MG63 (cell line): Measurements from ENCODE around the gene TLCD3B. TPM values are rescaled to one million over a fixed set of nuclear protein-coding genes. Genes with fewer than 3 reads are reported as not detected.

ENCODE experiments used
- DNase-seq: peaks from one replicate; pipeline ENCODE4 v3.0.0-alpha.2; 2020
- H3K27me3 ChIP-seq: fragments of 250-450 bp; sonication (Bioruptor Pico); 2 replicates; pipeline ENCODE4 v1.5.1; 2020; ENCODE audit warnings: mild to moderate bottlenecking, moderate library complexity
- H3K36me3 ChIP-seq: fragments of 250-450 bp; sonication (Bioruptor Pico); 2 replicates; pipeline ENCODE4 v1.5.1; 2020; ENCODE audit warnings: mild to moderate bottlenecking, moderate library complexity
- H3K4me3 ChIP-seq: fragments of 250-450 bp; sonication (Bioruptor Pico); 2 replicates; pipeline ENCODE4 v1.5.1; 2020; ENCODE audit warnings: mild to moderate bottlenecking, moderate library complexity
- H3K9me3 ChIP-seq: fragments of 250-450 bp; sonication (Bioruptor Pico); 2 replicates; pipeline ENCODE4 v1.5.1; 2020; ENCODE audit warnings: mild to moderate bottlenecking, moderate library complexity
- total RNA-seq: library from RNA; depleted of rRNA; stranded (reverse); fragments of >200 nt; shearing (Covaris generic); gene quantifications from 2 replicates; pipeline ENCODE4 v1.2.3, GENCODE V29; 2014; ENCODE audit warnings: low replicate concordance; rRNA removed

TLCD3B gene
- total RNA-seq, 1 experiment from 2014 or later: 0.20 TPM

GRCh38 chr16:29975811-29976511 lies 55.1 kb downstream of the TLCD3B start:
- H3K4me3 ChIP-seq: peak overlapping the region; percentile 72
- H3K9me3 ChIP-seq: peaks cover 6% of the 10 kb centered on the region
- H3K27me3 ChIP-seq: no peaks in the 10 kb centered on the region
- H3K36me3 ChIP-seq: peaks cover 60% of the 10 kb centered on the region
- no peak for DNase-seq

GRCh38 chr16:29975134-29975538 lies 55.9 kb downstream of the TLCD3B start:
- Histone ChIP-seq H3K27me3 (no peaks in the 10 kb centered on the region), H3K36me3 (peaks cover 51% of the 10 kb centered on the region), H3K4me3 (peak overlapping the region; percentile 72), H3K9me3 (peaks cover 6% of the 10 kb centered on the region)
- DNase-seq: no peak

Other genes with a start within 250 kb of the TLCD3B start
- 74.9 and 134 TPM in 2 replicates for gene KIF22, start 240.5 kb downstream of the TLCD3B start, total RNA-seq
- 331 and 420 TPM in 2 replicates for gene MAZ, start 224.7 kb downstream of the TLCD3B start, total RNA-seq
- gene PRRT2, start 219.1 kb downstream of the TLCD3B start, total RNA-seq: not detected in 2 replicates
- 90.0 and 113 TPM in 2 replicates for gene PAGR1, start 215.1 kb downstream of the TLCD3B start, total RNA-seq
- 77.1 and 147 TPM in 2 replicates for gene MVP, start 210.8 kb downstream of the TLCD3B start, total RNA-seq
- gene CDIPT, start 168.0 kb downstream of the TLCD3B start, total RNA-seq: 64.9 and 78.6 TPM in 2 replicates
- 18.0 and 28.5 TPM in 2 replicates for gene SEZ6L2, start 131.7 kb downstream of the TLCD3B start, total RNA-seq
- 48.3 and 73.0 TPM in 2 replicates for gene ASPHD1, start 130.8 kb downstream of the TLCD3B start, total RNA-seq
- gene KCTD13, start 105.0 kb downstream of the TLCD3B start, total RNA-seq: 5.1 and 7.6 TPM in 2 replicates
- gene TMEM219, start 69.2 kb downstream of the TLCD3B start, total RNA-seq: 96.9 and 121 TPM in 2 replicates
- gene TAOK2, start 57.4 kb downstream of the TLCD3B start, total RNA-seq: 41.3 and 59.4 TPM in 2 replicates
- 6.5 and 25.9 TPM in 2 replicates for gene HIRIP3, start 35.7 kb downstream of the TLCD3B start, total RNA-seq
- gene INO80E, start 35.0 kb downstream of the TLCD3B start, total RNA-seq: 97.4 and 290 TPM in 2 replicates
- gene DOC2A, start 20.2 kb downstream of the TLCD3B start, total RNA-seq: not detected in 2 replicates
- not detected in 2 replicates for gene C16orf92, start 8.1 kb downstream of the TLCD3B start, total RNA-seq
- gene ALDOA, start 34.5 kb upstream of the TLCD3B start, total RNA-seq: 911 and 1,101 TPM in 2 replicates
- gene PPP4C, start 44.7 kb upstream of the TLCD3B start, total RNA-seq: 127 and 193 TPM in 2 replicates
- 0.30 TPM in 1 of 2 replicates, not detected in the other for gene TBX6, start 60.7 kb upstream of the TLCD3B start, total RNA-seq
- 1.5 and 13.1 TPM in 2 replicates for gene YPEL3, start 64.9 kb upstream of the TLCD3B start, total RNA-seq
- gene GDPD3, start 82.3 kb upstream of the TLCD3B start, total RNA-seq: 0.43 TPM in 1 of 2 replicates, not detected in the other
- gene MAPK3, start 91.9 kb upstream of the TLCD3B start, total RNA-seq: 13.3 and 20.0 TPM in 2 replicates
- 1.9 and 3.1 TPM in 2 replicates for gene CORO1A, start 152.3 kb upstream of the TLCD3B start, total RNA-seq
- 64.7 and 122 TPM in 2 replicates for gene BOLA2B, start 162.4 kb upstream of the TLCD3B start, total RNA-seq
- gene SLX1A, start 162.6 kb upstream of the TLCD3B start, total RNA-seq: 30.9 and 54.9 TPM in 2 replicates
- gene SULT1A3, start 168.0 kb upstream of the TLCD3B start, total RNA-seq: 4.8 and 18.5 TPM in 2 replicates
- gene NPIPB13, start 217.2 kb upstream of the TLCD3B start, total RNA-seq: 0.89 and 4.2 TPM in 2 replicates